Naive thymus-derived CD8-positive, alpha-beta T cell (primary cell): ENCODE data around the gene GLTP. TPM values are rescaled to one million over a fixed set of nuclear protein-coding genes. Genes with fewer than 3 reads are reported as not detected.
A peak's percentile ranks its signal among the peaks of the same experiment; 100 is the strongest.
"Not testable (repeated sequence)": the region's sequence is repeated elsewhere in the genome, so short reads cannot be mapped to it uniquely, and the experiment has no call there.

Experiments used
- ATAC-seq, 2 donors: fragments of 150-1000 bp; cut with Tn5 transposase in 1 of 2; sonication (Bioruptor Pico), chemical (Tn5 transposase) in 1 of 2; 1 replicate in 1 of 2; 2 replicates in 1 of 2; pipeline ENCODE4 v1.10.0; 2021; ENCODE audit warnings: mild to moderate bottlenecking in 2 of 2, moderate library complexity in 2 of 2
- POLR2A ChIA-PET: fragments of 350-600 bp; sonication (Branson Sonifier 250); formaldehyde crosslinking; loops from one replicate; lab custom pipeline; 2021; ENCODE audit warnings: antibody characterized with exemption; lab: Charles Lee
- DNase-seq, 10 donors: peaks; one replicate each; pipeline versions ENCODE4 v3.0.0 to v3.0.0-alpha.2; 2020 to 2022
- H3K27ac Mint-ChIP-seq, 10 donors: one replicate each; pipeline ENCODE4 v1.8.0; 2020 to 2022; ENCODE audit warnings: mild to moderate bottlenecking in 10 of 10, mixed read lengths in 10 of 10, moderate library complexity in 4 of 10, inconsistent platforms in 1 of 10
- H3K27me3 Mint-ChIP-seq, 5 donors: one replicate each; pipeline ENCODE4 v1.8.0; 2021 to 2022; ENCODE audit warnings: mixed read lengths in 5 of 5
- H3K36me3 Mint-ChIP-seq, 3 donors: one replicate each; pipeline ENCODE4 v1.8.0; 2020 to 2022; ENCODE audit warnings: mixed read lengths in 3 of 3, mild to moderate bottlenecking in 2 of 3, inconsistent platforms in 1 of 3
- H3K4me1 Mint-ChIP-seq, 4 donors: one replicate each; pipeline ENCODE4 v1.8.0; 2021 to 2022; ENCODE audit warnings: mixed read lengths in 4 of 4
- H3K4me3 Mint-ChIP-seq, 10 donors: one replicate each; pipeline ENCODE4 v1.8.0; 2020 to 2022; ENCODE audit warnings: mild to moderate bottlenecking in 10 of 10, mixed read lengths in 10 of 10, moderate library complexity in 6 of 10, inconsistent platforms in 1 of 10
- H3K9me3 Mint-ChIP-seq, 9 donors: one replicate each; pipeline ENCODE4 v1.8.0; 2020 to 2022; ENCODE audit warnings: mixed read lengths in 9 of 9, mild to moderate bottlenecking in 3 of 9, inconsistent platforms in 1 of 9, moderate library complexity in 1 of 9
- polyA plus RNA-seq, 3 donors: library from polyadenylated mRNA; unstranded; fragments of 300-500 nt; fragmentation: Illumina TruSeq; gene quantifications; one replicate each; pipeline ENCODE4 v1.2.3, GENCODE V29; 2021
- total RNA-seq, 8 experiments: library from RNA in 2 of 8; stranded (reverse) in 2 of 8; gene quantifications; one replicate each; pipeline ENCODE4 v1.2.3 and lab custom pipeline; 2021 to 2026

Gene GLTP
- total and polyA plus RNA-seq, 5 experiments from 2014 or later: 21.2 to 41.7 (median 29.7) TPM

DNA sequence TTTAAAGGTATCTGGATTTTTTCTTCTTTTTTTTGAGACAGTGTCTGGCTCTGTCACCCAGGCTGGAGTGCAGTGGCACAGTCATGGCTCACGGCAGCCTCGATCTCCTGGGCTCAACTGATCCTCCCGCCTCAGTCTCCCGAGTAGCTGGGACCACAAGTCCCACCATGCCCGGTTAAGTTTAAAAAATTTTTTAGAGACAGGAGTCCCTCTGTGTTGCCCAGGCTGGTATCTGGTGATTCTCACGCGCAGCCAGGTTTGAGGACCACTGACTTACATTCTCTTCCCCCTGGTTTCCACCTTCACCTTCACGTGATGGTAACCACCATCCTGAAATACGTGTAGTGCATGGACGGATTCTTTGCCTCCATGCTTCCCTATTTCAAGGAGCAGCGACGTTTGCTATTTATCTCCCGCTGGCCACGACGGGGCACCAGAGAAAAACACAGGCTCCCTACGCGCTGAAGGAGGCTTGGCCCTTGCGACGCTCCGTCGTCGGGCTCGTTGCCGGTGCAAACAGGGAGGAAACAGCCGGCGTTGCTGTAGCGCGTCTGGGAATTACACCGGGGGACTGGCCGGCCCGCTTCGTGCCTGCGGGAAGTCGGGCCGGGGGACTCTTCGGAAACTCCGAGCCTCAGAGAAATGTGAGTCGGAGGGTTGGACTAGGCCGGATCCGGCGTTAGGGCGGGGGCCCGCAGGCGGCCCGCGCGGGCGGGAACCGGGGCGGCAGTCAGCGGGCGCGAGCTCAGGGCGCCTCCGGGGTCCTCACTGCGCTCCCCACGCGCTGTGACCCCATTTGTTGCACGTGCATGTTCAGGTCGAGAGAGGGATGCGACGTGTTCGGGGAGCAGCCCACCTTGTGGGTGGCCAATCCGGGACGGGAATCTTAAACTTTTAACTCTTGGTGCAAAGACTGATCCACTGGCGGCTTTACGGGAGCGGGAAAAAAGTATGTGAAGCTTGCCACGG is 19.7 kb upstream of the GLTP start, which contains the start of gene TCHP:
TSS of gene TCHP (plus strand) at position 492 of the 969 bp plus-strand sequence. CDS start 2,753 bp downstream, outside the sequence.
- POLR2A ChIA-PET: interaction anchor here (0.5 to 1.4 kb wide), 6 partner anchors 11 to 1313 kb away, joined by 3 to 4 read pairs (median 3); no protein-coding TSS in a partner anchor
- Mint-ChIP-seq H3K9me3 (no peaks in the 10 kb centered on the region), H3K36me3 (peaks cover 5 to 22% (median 8%) of the 10 kb centered on the region in 3 donors), H3K4me1 (peaks cover 15 to 32% (median 26%) of the 10 kb centered on the region in 4 donors), H3K27me3 (no peaks in the 10 kb centered on the region), H3K27ac (peak within 1 kb of the TSS; percentile 93 to 99 (median 96)), H3K4me3 (peak within 1 kb of the TSS; percentile 92 to 97 (median 95))
- peak; percentile 49 to 84 (median 66) for DNase-seq
- peak; percentile 87 to 91 for ATAC-seq

DNA sequence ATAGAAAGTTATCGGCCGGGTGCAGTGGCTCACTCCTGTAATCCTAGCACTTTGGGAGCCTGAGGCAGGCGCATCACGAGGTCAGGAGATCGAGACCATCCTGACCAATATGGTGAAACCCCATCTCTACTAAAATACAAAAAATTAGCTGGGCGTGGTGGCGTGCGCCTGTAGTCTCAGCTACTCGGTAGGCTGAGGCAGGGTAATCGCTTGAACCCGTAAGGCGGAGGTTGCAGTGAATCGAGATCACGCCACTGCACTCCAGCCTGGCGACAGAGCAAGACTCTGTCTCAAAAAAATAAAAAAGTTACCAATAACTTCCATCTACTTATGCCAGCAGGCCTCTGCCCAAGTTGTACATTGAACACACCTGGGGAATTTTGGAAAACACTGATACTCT is 19.0 kb upstream of the GLTP start:
- H3K9me3 Mint-ChIP-seq, DNase-seq, H3K27me3 Mint-ChIP-seq, ATAC-seq: not testable (repeated sequence)
- POLR2A ChIA-PET: interaction anchor here (0.5 to 0.7 kb wide), 2 partner anchors 116 to 1312 kb away, joined by 3 to 4 read pairs; no protein-coding TSS in a partner anchor
- H3K4me1 Mint-ChIP-seq: peaks cover 14 to 32% (median 26%) of the 10 kb centered on the region in 4 donors
- H3K27ac Mint-ChIP-seq: peak overlapping the region in 8 of 10 donors; percentile 50 to 99 (median 96)
- peaks cover 0 to 14% (median 1%) of the 10 kb centered on the region in 3 donors for H3K36me3 Mint-ChIP-seq
- H3K4me3 Mint-ChIP-seq: peak overlapping the region; percentile 22 to 97 (median 94)

DNA sequence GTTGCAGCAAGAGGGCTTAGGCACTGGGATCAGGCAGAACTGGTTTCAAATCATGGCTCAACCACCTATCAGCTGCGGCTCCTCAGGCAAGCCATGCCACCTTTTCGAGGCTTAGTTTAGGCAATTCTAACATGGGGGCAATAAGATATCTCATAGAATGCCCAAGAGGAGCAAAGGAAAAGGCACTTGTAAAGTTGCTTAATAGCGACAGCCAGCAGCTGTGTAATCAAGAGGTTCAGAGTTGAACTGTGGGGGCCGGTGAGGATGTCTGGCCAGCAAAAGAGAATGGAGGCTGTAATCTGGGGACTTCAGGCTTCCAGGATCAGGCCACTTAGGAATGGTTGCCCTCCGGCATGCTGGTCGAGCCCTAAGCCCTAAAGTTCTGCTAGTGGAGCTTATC is 16.7 kb upstream of the GLTP start:
- POLR2A ChIA-PET: interaction anchor here (0.7 kb wide), 1 partner anchor 302 kb away, joined by 3 read pairs; no protein-coding TSS in a partner anchor
- no peak for DNase-seq
- no peak overlapping the region for H3K4me3 Mint-ChIP-seq
- no peaks in the 10 kb centered on the region for H3K27me3 Mint-ChIP-seq
- H3K27ac Mint-ChIP-seq: peak overlapping the region in 1 of 10 donors; percentile 53
- H3K36me3 Mint-ChIP-seq: no peaks in the 10 kb centered on the region
- no peak for ATAC-seq
- no peaks in the 10 kb centered on the region for H3K9me3 Mint-ChIP-seq
- peaks cover 15 to 42% (median 40%) of the 10 kb centered on the region in 4 donors for H3K4me1 Mint-ChIP-seq

DNA sequence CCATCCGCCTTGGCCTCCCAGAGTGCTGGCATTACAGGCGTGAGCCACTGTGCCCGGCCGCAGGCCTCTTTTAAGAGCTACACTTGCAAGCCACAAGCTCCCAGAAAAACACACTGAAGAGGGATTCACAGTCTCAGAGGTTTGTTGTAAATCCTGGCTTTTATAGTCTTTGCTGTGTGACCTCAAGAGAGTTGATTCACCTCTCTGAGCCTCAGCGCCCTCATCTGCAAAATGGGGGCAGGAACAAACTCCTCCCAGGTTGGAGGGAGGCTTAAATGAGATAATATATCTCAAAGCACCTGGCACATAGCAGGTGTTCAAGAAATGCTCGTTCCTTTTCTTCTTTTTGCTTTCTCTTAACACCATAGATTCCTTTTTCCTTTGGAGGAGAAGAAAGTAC is 15.8 kb upstream of the GLTP start:
- POLR2A ChIA-PET: no interaction called here
- Mint-ChIP-seq H3K9me3 (no peaks in the 10 kb centered on the region), H3K36me3 (no peaks in the 10 kb centered on the region), H3K27me3 (no peaks in the 10 kb centered on the region), H3K4me3 (no peak overlapping the region), H3K27ac (no peak overlapping the region), H3K4me1 (peaks cover 10 to 34% (median 34%) of the 10 kb centered on the region in 4 donors)
- DNase-seq (no peak), ATAC-seq (no peak)

DNA sequence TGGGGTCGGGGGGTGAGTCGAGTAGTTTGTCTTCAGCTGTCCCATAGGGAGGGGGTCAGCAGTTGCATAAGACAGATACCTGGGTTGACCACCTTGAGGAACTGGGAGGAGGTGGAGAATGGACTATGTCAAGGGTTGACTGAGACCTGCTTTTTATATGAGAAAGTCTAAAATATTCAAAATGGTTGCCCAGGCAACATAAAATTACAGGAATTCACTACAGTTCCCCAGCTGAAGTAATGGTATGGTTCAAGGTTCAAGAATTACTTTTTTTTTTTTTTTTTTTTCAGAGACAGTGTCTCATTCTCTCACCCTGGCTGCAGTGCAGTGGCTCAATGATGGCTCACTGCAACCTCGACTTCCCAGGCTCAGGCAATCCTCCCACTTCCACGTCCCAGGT is 14.6 kb upstream of the GLTP start:
- DNase-seq (no peak), ATAC-seq (no peak)
- Mint-ChIP-seq H3K4me3 (no peak overlapping the region), H3K27me3 (no peaks in the 10 kb centered on the region), H3K4me1 (peaks cover 4 to 29% (median 23%) of the 10 kb centered on the region in 4 donors), H3K27ac (no peak overlapping the region), H3K9me3 (no peaks in the 10 kb centered on the region), H3K36me3 (no peaks in the 10 kb centered on the region)
- POLR2A ChIA-PET: interaction anchor here (0.6 kb wide), 1 partner anchor 13 kb away, joined by 3 read pairs; no protein-coding TSS in a partner anchor

DNA sequence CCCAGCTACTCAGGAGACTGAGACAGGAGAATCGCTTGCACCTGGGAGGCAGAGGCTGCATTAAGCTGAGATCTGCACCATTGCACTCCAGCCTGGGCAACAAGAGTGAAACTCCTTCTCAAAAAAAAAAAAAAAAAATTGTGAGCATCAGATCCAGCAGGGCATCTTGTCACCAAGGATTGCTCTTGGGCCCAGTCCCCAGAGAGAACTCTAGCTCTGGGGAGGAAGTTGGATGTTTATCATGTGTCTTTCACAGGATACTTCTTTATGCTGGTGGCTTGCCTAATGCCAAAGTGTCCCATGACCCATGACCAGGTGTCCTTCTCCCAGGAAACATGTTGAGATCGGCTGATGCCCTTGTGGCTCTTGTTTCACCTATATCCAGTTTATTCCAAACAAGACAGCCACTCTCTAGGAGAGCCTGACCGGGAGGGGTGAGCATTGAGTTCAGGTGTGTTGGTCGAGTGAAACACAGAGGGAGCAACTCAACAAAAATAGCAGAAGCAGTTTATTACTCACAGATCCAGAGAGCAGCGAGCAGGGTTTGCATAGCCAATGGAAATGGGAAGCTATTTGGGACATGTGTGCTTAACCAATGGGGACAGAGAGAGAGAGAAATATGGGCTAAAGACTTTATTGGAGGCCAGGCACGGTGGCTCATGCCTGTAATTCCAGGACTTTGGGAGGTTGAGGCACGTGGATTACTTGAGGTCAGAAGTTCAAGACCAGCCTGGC is 13.1 kb upstream of the GLTP start:
- Mint-ChIP-seq H3K27ac (peak overlapping the region in 4 of 10 donors; percentile 71 to 81 (median 76)), H3K4me3 (peak overlapping the region in 3 of 10 donors; percentile 6 to 45 (median 38)), H3K9me3 (no peaks in the 10 kb centered on the region), H3K4me1 (peaks cover 14 to 40% (median 33%) of the 10 kb centered on the region in 4 donors), H3K27me3 (no peaks in the 10 kb centered on the region), H3K36me3 (no peaks in the 10 kb centered on the region)
- DNase-seq: no peak
- ATAC-seq: no peak
- POLR2A ChIA-PET: interaction anchor here (0.7 to 0.9 kb wide), 2 partner anchors 15 to 173 kb away, joined by 3 read pairs; no protein-coding TSS in a partner anchor

DNA sequence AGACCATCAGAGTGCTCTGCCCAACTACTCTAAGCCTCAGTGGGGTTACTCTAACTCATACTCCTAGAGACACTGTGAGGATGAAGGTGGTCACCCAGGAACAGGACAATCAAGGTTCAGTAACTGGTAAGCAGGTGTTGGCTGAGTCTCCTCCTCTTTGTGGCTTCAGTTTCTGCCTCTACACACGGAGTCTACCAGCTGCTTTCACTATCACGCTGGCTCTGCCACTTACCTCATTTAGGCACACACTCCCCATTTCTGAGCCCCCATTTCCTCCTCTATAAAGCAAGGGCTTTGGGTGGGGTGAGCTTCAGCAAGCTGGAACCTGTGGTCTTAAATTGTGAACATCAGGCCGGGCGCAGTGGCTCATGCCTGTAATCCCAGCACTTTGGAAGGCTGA is 12.4 kb upstream of the GLTP start:
- Mint-ChIP-seq H3K4me3 (peak overlapping the region in 5 of 10 donors; percentile 6 to 45 (median 38)), H3K27me3 (no peaks in the 10 kb centered on the region), H3K27ac (peak overlapping the region in 7 of 10 donors; percentile 25 to 81 (median 50)), H3K36me3 (no peaks in the 10 kb centered on the region), H3K9me3 (no peaks in the 10 kb centered on the region), H3K4me1 (peaks cover 17 to 46% (median 40%) of the 10 kb centered on the region in 4 donors)
- peak in 3 of 10 donors; percentile 25 to 40 (median 31) for DNase-seq
- POLR2A ChIA-PET: interaction anchor here (0.6 kb wide), 1 partner anchor 10 kb away, joined by 7 read pairs; no protein-coding TSS in a partner anchor
- peak; percentile 44 to 76 for ATAC-seq

DNA sequence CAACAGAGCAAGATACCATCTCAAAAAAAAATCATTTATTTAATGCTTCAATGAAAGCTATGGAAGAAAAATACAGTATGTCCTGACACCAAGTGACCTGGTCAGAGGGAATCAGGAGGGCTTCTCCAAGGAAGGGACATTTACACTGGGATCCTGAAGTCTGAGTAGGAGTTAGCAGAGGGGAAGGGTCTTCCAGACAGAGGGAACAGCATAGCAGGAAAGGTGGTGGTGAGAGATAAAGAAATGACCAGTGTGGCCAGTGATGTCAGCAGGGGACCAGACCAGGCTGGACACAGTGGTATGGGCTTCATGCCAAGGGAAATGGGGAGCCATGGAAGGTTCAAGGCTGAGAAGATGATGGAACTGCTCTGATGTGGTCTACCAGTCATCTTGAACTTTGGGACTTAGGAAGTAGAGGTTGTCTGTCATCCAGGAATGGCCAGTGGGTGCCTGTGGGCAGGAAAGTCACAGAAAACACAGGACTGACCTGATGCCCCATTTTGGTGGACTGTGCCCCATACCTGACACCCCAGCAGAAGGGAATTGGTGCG is 11.9 kb upstream of the GLTP start:
- H3K27ac Mint-ChIP-seq: peak overlapping the region in 6 of 10 donors; percentile 43 to 93 (median 63)
- H3K36me3 Mint-ChIP-seq: no peaks in the 10 kb centered on the region
- H3K9me3 Mint-ChIP-seq: no peaks in the 10 kb centered on the region
- H3K4me1 Mint-ChIP-seq: peaks cover 20 to 52% (median 44%) of the 10 kb centered on the region in 4 donors
- POLR2A ChIA-PET: interaction anchor here (0.6 kb wide), 1 partner anchor 10 kb away, joined by 7 read pairs; no protein-coding TSS in a partner anchor
- no peak for DNase-seq
- H3K4me3 Mint-ChIP-seq: peak overlapping the region in 5 of 10 donors; percentile 6 to 52 (median 38)
- H3K27me3 Mint-ChIP-seq: no peaks in the 10 kb centered on the region
- ATAC-seq: no peak

DNA sequence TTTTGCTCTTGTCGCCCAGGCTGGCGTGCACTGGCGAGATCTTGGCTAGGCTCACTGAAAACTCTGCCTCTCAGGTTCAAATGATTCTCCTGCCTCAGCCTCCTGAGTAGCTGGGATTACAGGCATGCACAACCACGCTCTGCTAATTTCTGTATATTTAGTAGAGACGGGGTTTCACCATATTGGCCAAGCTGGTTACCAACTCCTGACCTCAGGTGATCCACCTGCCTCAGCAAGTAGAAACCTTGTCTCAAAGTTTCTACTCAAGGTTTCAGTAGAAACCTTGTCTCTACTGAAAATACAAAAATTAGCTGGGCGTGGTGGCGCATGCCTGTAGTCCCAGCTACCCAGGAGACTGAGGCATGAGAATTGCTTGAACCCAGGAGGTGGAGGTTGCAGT is 11.4 kb upstream of the GLTP start:
- Mint-ChIP-seq H3K4me3 (peak overlapping the region in 2 of 10 donors; percentile 31 to 38), H3K4me1 (peaks cover 20 to 53% (median 44%) of the 10 kb centered on the region in 4 donors), H3K27ac (peak overlapping the region in 5 of 10 donors; percentile 20 to 93 (median 76))
- not testable (repeated sequence) for H3K27me3 Mint-ChIP-seq, H3K36me3 Mint-ChIP-seq, DNase-seq, ATAC-seq, H3K9me3 Mint-ChIP-seq
- POLR2A ChIA-PET: interaction anchor here (0.6 to 0.7 kb wide), 2 partner anchors 9 to 14 kb away, joined by 3 to 4 read pairs; no protein-coding TSS in a partner anchor

DNA sequence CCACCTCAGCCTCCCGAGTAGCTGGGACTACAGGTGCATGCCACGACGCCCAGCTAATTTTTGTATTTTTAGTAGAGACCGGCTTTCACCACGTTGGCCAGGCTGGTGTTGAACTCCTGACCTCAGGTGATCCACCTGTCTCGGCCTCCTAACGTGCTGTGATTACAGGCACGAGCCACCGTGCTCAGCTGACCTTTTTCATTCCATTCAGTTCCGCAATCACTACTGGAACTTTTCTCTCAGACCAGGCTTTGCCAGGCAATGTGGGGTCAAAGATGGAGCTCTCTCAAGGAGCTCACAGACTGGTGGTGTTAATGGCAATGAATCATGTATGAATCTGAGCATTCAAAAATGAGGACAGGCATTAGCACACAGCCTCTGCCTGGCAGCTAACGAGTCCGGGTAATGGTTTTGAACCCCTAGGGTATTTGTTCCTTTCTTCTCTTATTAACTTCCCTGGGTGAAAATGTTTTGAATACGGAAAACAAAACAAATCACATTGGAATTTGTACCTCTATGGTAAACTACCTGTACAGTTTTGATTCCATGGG is 10.4 kb upstream of the GLTP start:
- DNase-seq (no peak), ATAC-seq (no peak)
- no peaks in the 10 kb centered on the region for H3K36me3 Mint-ChIP-seq
- peaks cover 20 to 53% (median 44%) of the 10 kb centered on the region in 4 donors for H3K4me1 Mint-ChIP-seq
- POLR2A ChIA-PET: interaction anchor here (0.6 kb wide), 2 partner anchors 10 to 17 kb away, joined by 4 to 5 read pairs; partner anchors contain the start of gene GLTP
- H3K4me3 Mint-ChIP-seq: no peak overlapping the region
- no peaks in the 10 kb centered on the region for H3K27me3 Mint-ChIP-seq
- H3K9me3 Mint-ChIP-seq: no peaks in the 10 kb centered on the region
- H3K27ac Mint-ChIP-seq: peak overlapping the region in 3 of 10 donors; percentile 10 to 61 (median 50)
